Brain microvascular endothelial cell (primary cell): ENCODE data around the gene SAMD1.
"Not testable (repeated sequence)": the region's sequence is repeated elsewhere in the genome, so short reads cannot be mapped to it uniquely, and the experiment has no call there.

Source experiments
- DNase-seq: peaks from one replicate; pipeline ENCODE4 v3.0.0-alpha.2; 2020
- H3K27ac ChIP-seq: fragments of 250-450 bp; sonication (Bioruptor Pico); 2 replicates; pipeline ENCODE4 v1.5.1; 2020; ENCODE audit warnings: mild to moderate bottlenecking, moderate library complexity
- H3K27me3 ChIP-seq: fragments of 250-450 bp; sonication (Bioruptor Pico); replicated peaks from 2 replicates; pipeline ENCODE4 v1.5.1; 2020; ENCODE audit warnings: mild to moderate bottlenecking
- H3K36me3 ChIP-seq: fragments of 250-450 bp; sonication (Bioruptor Pico); replicated peaks from 2 replicates; pipeline ENCODE4 v1.5.1; 2020; ENCODE audit warnings: mild to moderate bottlenecking
- H3K4me3 ChIP-seq: 2 replicates; pipeline ENCODE4 v1.5.1; 2011; ENCODE audit warnings: low read depth, mild to moderate bottlenecking, control low read depth, low read length, moderate library complexity
- in situ Hi-C: cut with HindIII; loops from 2 replicates; pipeline ENCODE4 v1.10.0; 2017; ENCODE audit warnings: low sequenced_read_pairs, low pct_ligation_motif_present
- TF ChIP-seq, protein P1 (sequence below): IDR thresholded peaks from 2 replicates; pipeline ENCODE4 v1.5.1; 2011; ENCODE audit warnings: low read depth, mild to moderate bottlenecking, moderate library complexity, low read length, control low read depth, inconsistent platforms; ENCODE audit errors: missing control alignments

Gene SAMD1

GRCh38 chr19:14054721-14055120 is 35.8 kb downstream of the SAMD1 start:
- H3K27me3 ChIP-seq = peaks cover 10% of the 10 kb centered on the region
- TF ChIP-seq, protein P1, sequence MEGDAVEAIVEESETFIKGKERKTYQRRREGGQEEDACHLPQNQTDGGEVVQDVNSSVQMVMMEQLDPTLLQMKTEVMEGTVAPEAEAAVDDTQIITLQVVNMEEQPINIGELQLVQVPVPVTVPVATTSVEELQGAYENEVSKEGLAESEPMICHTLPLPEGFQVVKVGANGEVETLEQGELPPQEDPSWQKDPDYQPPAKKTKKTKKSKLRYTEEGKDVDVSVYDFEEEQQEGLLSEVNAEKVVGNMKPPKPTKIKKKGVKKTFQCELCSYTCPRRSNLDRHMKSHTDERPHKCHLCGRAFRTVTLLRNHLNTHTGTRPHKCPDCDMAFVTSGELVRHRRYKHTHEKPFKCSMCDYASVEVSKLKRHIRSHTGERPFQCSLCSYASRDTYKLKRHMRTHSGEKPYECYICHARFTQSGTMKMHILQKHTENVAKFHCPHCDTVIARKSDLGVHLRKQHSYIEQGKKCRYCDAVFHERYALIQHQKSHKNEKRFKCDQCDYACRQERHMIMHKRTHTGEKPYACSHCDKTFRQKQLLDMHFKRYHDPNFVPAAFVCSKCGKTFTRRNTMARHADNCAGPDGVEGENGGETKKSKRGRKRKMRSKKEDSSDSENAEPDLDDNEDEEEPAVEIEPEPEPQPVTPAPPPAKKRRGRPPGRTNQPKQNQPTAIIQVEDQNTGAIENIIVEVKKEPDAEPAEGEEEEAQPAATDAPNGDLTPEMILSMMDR = no peak
- H3K4me3 ChIP-seq = no peak overlapping the region
- H3K36me3 ChIP-seq = no peaks in the 10 kb centered on the region
- H3K27ac ChIP-seq = no peak overlapping the region
- no peak for DNase-seq
- in situ Hi-C loops = no loop called here

DNA sequence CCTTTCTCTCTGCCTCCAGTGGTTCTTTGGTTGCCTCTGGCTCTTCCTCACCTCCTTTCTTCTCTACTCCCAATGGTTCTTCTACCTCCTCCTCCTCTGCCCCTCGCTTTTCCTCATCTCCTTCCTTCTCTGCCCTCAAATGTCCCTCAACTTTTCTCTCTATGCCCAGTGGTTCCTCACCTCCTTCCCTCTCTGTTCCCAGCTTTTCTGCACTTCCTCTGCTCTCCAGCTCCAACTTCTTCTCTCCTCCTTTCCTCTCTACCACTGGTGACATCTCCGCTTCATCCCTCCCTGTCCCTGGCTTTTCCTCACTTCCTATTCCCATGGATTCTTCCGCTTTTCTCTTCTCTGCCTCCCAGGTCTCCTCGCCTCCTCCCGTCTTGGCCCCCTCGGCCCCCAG is 36.5 kb downstream of the SAMD1 start:
- TF ChIP-seq, protein P1 = no peak
- no peak for DNase-seq
- Histone ChIP-seq H3K36me3 (no peaks in the 10 kb centered on the region), H3K27me3 (peaks cover 9% of the 10 kb centered on the region), H3K27ac (no peak overlapping the region), H3K4me3 (no peak overlapping the region)
- in situ Hi-C loops = no loop called here

- H3K27ac ChIP-seq = no peak overlapping the region
Observed at GRCh38 chr19:14053500-14053899, 37.1 kb downstream of the SAMD1 start.

DNA sequence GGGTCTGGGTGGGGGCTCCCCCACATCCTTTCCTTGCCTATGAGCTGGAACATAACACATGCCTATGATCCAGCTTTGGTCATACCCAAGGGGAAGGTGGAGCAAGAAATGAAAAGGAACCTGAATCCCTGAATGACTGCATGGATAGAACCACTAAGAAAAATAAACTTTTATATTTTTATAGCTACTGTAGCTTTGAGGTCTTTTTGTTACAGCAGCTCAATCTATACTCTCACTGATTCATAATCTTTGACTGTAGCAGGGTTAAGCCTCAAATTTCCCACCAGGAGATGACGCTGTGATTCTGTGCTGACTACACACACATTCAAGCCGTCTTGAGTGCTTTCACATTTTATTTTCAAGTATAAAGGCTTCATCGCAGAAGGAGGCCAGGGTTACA is 37.5 kb downstream of the SAMD1 start:
- TF ChIP-seq, protein P1 = no peak
- H3K36me3 ChIP-seq = no peaks in the 10 kb centered on the region
- no peak overlapping the region for H3K4me3 ChIP-seq
- H3K27ac ChIP-seq = no peak overlapping the region
- H3K27me3 ChIP-seq = no peaks in the 10 kb centered on the region
- no peak for DNase-seq
- in situ Hi-C loops = no loop called here

More at GRCh38 chr19:14053500-14053899, 37.1 kb downstream of the SAMD1 start:
- Histone ChIP-seq H3K36me3 (no peaks in the 10 kb centered on the region), H3K27me3 (peaks cover 3% of the 10 kb centered on the region), H3K4me3 (no peak overlapping the region)
- DNase-seq = no peak
- TF ChIP-seq, protein P1 = no peak
- in situ Hi-C loops = no loop called here

DNA sequence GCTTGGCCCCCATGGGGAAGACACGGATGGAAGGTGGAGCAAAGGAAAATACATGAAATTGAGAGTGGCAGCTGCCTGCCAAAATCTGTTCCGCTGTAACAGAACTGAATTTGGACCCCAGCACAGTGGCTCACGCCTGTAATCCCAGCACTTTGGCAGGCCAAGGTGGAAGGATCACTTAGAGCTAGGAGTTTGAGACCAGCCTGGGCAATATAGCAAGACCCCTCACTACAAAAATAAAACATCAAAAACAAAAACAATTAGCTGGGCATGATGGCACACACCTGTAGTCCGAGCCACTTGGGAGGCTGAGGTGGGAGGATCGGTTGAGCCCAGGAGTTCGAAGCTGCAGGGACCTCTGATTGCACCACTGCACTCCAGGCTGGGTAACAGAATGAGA is 38.1 kb downstream of the SAMD1 start:
- Histone ChIP-seq H3K27ac (no peak overlapping the region), H3K36me3 (no peaks in the 10 kb centered on the region), H3K4me3 (no peak overlapping the region), H3K27me3 (no peaks in the 10 kb centered on the region)
- in situ Hi-C loops = no loop called here
- TF ChIP-seq, protein P1 = no peak
- DNase-seq = no peak

GRCh38 chr19:14051980-14052379 is 38.6 kb downstream of the SAMD1 start:
- no peak for DNase-seq
- H3K36me3 ChIP-seq = no peaks in the 10 kb centered on the region
- TF ChIP-seq, protein P1 = no peak
- in situ Hi-C loops = no loop called here
- no peak overlapping the region for H3K4me3 ChIP-seq
- no peaks in the 10 kb centered on the region for H3K27me3 ChIP-seq
- H3K27ac ChIP-seq = no peak overlapping the region

GRCh38 chr19:14050961-14051360 is 39.6 kb downstream of the SAMD1 start:
- H3K27ac ChIP-seq, in situ Hi-C loops, H3K4me3 ChIP-seq, DNase-seq, H3K36me3 ChIP-seq, H3K27me3 ChIP-seq: not testable (repeated sequence)
